HUES6 (cell line): Measurements from ENCODE around the gene BATF.
"Not testable (repeated sequence)": the region's sequence is repeated elsewhere in the genome, so short reads cannot be mapped to it uniquely, and the experiment has no call there.

Experiments used
- H3K27ac ChIP-seq: 2 replicates; pipeline ENCODE4 v1.7.0; 2013; ENCODE audit warnings: low read depth, mild to moderate bottlenecking, low read length, inconsistent platforms
- H3K27me3 ChIP-seq: 2 replicates; pipeline ENCODE4 v1.6.1; 2013; ENCODE audit warnings: low read length; ENCODE audit not compliant: control insufficient read depth, insufficient read depth
- H3K36me3 ChIP-seq: 2 replicates; pipeline ENCODE4 v1.6.1; 2013; ENCODE audit warnings: low read length; ENCODE audit not compliant: control insufficient read depth, insufficient read depth
- H3K4me1 ChIP-seq: 2 replicates; pipeline ENCODE4 v1.6.1; 2013; ENCODE audit warnings: low read length; ENCODE audit not compliant: control insufficient read depth, insufficient read depth
- H3K4me3 ChIP-seq: 2 replicates; pipeline ENCODE4 v1.5.1; 2013; ENCODE audit warnings: low read depth, low read length
- H3K9ac ChIP-seq: one replicate; pipeline ENCODE4 v1.6.1; 2013; ENCODE audit warnings: mild to moderate bottlenecking, low read length
- H3K9me3 ChIP-seq: 2 replicates; pipeline ENCODE4 v1.6.1; 2013; ENCODE audit warnings: low read depth, low read length; ENCODE audit not compliant: control insufficient read depth, insufficient read depth

Gene BATF, protein sequence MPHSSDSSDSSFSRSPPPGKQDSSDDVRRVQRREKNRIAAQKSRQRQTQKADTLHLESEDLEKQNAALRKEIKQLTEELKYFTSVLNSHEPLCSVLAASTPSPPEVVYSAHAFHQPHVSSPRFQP

DNA sequence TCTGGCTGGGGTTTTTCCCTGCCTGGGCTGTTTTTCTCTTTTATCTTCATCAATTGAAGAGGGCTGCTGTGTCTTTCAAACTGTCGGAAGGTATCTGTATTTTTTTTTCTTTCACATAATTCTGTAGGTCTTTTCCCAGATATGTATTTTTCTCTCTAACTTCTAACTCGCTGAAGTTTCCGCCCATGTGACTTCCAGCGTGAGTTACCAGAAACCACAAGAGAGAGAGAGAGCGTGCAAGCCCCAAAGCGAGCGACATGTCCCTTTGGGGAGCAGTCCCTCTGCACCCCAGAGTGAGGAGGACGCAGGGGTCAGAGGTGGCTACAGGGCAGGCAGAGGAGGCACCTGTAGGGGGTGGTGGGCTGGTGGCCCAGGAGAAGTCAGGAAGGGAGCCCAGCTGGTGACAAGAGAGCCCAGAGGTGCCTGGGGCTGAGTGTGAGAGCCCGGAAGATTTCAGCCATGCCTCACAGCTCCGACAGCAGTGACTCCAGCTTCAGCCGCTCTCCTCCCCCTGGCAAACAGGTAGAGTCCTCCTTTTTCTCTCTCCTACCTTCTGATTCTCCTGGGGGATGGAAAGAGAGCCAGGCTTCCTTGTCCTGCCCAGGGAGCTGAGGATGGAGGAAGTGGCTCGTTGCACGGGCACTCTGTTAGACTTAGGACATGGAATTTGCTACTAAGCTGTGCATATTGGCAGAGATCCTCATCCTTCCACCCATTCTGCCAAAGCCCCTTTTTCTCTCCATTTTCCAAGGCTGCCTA lies at the start of gene BATF:
Gene BATF (plus strand): TSS at position 246 of the 759 bp plus-strand sequence. CDS start 214 bp downstream, at position 460.
- Histone ChIP-seq H3K4me3 (no peak within 1 kb of the TSS), H3K9ac (no peak within 1 kb of the TSS), H3K9me3 (no peaks in the 10 kb centered on the region), H3K27ac (no peak within 1 kb of the TSS), H3K27me3 (no peaks in the 10 kb centered on the region), H3K36me3 (no peaks in the 10 kb centered on the region), H3K4me1 (peaks cover 19% of the 10 kb centered on the region; the same call in 1 of the 2 replicates)

DNA sequence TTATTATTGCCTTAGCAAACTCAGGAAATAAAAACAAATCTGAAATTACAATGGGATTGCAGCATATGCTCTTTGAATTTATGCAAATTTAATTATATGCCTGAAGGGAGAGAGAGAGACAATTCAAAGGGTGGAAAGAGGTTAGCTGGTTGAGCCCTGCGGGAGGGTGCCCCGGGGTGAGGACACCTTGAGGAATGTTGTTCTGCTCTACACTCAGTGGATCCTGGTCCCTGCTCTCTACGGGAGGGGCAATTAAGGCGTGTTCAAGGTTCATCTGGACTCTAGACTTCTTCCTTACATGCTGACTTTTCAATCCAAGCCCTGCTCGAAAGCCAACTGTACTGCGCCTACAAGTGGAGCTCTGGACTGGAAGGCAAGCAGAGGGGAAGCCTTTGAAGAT lies 48.1 kb upstream of the BATF start:
- not testable (repeated sequence) for H3K4me1 ChIP-seq, H3K9ac ChIP-seq, H3K27me3 ChIP-seq, H3K27ac ChIP-seq, H3K4me3 ChIP-seq, H3K9me3 ChIP-seq
- peaks cover 34% of the 10 kb centered on the region for H3K36me3 ChIP-seq

DNA sequence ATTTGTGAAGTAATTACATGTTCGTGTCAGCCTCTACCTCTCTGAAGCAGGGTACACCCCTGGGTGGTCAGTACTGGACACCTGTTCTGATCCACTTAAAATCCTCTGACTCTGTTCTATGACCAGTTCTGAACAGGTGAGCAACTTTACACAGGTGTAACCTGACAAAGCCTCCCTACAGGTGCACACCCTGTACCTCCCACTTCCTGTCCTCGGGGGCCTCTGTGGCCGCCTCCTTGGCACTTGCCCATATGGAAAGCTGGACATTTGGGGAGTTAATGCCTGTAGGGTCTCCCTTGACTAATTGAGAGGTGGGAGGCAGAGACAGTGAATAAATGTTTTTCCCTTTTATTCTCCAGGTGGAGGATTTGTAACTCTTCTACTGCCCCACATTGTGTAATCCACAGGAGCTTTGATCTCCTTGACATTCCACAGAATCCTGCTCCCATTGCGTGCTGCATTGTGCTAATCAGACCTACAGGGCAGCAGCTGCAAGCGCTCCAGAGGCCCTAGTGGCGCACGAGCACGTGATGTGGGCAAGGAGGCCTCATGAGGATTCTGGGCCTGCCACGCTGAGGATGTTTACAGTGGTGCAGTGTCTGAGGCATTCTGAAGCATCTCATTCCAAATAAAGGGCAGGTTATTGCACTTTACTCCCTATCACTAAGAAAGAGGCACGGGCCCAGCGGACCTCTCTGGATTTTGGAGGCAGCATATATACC lies 45.8 kb upstream of the BATF start:
- H3K4me1 ChIP-seq, result peaks cover 14% of the 10 kb centered on the region

GRCh38 chr14:75477881-75478280 lies 44.4 kb upstream of the BATF start:
- no peak overlapping the region for H3K9ac ChIP-seq
- H3K9me3 ChIP-seq, result peaks cover 3% of the 10 kb centered on the region; the same call in 1 of the 2 replicates
- peaks cover 3% of the 10 kb centered on the region; the same call in 1 of the 2 replicates for H3K36me3 ChIP-seq
- peaks cover 14% of the 10 kb centered on the region for H3K4me1 ChIP-seq
- no peak overlapping the region for H3K4me3 ChIP-seq
- H3K27me3 ChIP-seq, result no peaks in the 10 kb centered on the region
- H3K27ac ChIP-seq, result no peak overlapping the region

More for the DNA sequence above, 45.8 kb upstream of the BATF start:
- H3K27ac ChIP-seq, result no peak overlapping the region
- peaks cover 13% of the 10 kb centered on the region for H3K36me3 ChIP-seq
- H3K27me3 ChIP-seq, result no peaks in the 10 kb centered on the region
- H3K9me3 ChIP-seq, result peaks cover 3% of the 10 kb centered on the region; the same call in 1 of the 2 replicates
- no peak overlapping the region for H3K4me3 ChIP-seq
- no peak overlapping the region for H3K9ac ChIP-seq

GRCh38 chr14:75479770-75480600 lies 42.3 kb upstream of the BATF start:
- Histone ChIP-seq H3K9ac (no peak overlapping the region), H3K27me3 (no peaks in the 10 kb centered on the region), H3K36me3 (no peaks in the 10 kb centered on the region), H3K4me1 (peaks cover 14% of the 10 kb centered on the region), H3K4me3 (no peak overlapping the region), H3K9me3 (peaks cover 3% of the 10 kb centered on the region; the same call in 1 of the 2 replicates), H3K27ac (no peak overlapping the region)

DNA sequence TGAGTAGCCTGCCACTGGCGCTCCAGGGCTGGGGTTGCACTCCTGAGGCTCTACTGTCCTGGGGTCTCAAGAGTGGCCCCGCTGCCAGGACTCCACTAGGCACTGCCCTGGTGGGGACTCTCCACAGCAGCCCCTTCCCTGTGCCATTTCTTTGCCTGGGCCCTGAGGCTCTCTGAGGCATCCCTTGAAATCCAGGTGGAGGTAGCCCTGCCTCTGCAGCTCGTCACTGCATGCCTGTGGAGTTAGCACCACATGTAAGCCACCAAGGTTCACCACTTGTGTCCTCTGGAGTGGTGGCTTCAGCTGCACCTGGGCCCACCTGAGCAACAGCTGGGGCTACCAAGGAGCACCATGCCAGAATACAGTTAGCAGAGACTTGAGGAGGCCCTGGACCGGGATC lies 39.9 kb upstream of the BATF start:
- peaks cover 3% of the 10 kb centered on the region; the same call in 1 of the 2 replicates for H3K9me3 ChIP-seq
- peaks cover 8% of the 10 kb centered on the region for H3K4me1 ChIP-seq
- H3K36me3 ChIP-seq, result no peaks in the 10 kb centered on the region
- no peak overlapping the region for H3K9ac ChIP-seq
- H3K27me3 ChIP-seq, result no peaks in the 10 kb centered on the region
- H3K27ac ChIP-seq, result no peak overlapping the region
- H3K4me3 ChIP-seq, result no peak overlapping the region

GRCh38 chr14:75484711-75485429 lies 37.4 kb upstream of the BATF start:
- H3K4me3 ChIP-seq, result no peak overlapping the region
- no peak overlapping the region for H3K9ac ChIP-seq
- H3K4me1 ChIP-seq, result peaks cover 5% of the 10 kb centered on the region
- H3K9me3 ChIP-seq, result peaks cover 3% of the 10 kb centered on the region; the same call in 1 of the 2 replicates
- H3K36me3 ChIP-seq, result no peaks in the 10 kb centered on the region
- H3K27me3 ChIP-seq, result no peaks in the 10 kb centered on the region
- H3K27ac ChIP-seq, result no peak overlapping the region

DNA sequence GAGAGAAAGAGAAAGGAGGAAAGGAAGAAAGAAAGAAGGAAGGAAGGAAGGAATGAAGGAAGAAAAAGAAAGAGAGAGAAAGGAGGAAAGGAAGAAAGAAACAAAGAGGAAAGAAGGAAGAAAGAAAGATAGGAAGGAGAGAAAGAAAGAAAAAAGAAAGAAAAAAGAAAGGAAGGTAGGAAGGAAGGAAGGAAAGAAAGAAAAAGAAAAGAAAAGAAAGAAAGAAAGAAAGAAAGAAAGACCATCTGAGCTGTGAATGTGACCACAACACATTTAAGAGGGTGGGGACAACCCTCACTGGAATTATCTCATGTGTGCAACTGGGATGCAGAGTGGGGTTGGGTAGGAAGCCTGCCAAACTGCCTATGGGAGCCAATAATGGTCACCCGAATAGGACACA lies 36.0 kb upstream of the BATF start:
- Histone ChIP-seq H3K27ac (no peak overlapping the region), H3K4me1 (no peaks in the 10 kb centered on the region), H3K36me3 (no peaks in the 10 kb centered on the region), H3K4me3 (no peak overlapping the region), H3K27me3 (no peaks in the 10 kb centered on the region), H3K9me3 (no peaks in the 10 kb centered on the region), H3K9ac (no peak overlapping the region)

GRCh38 chr14:75487155-75487671 lies 35.1 kb upstream of the BATF start:
- H3K9ac ChIP-seq, result no peak overlapping the region
- no peaks in the 10 kb centered on the region for H3K27me3 ChIP-seq
- H3K4me3 ChIP-seq, result no peak overlapping the region
- no peaks in the 10 kb centered on the region for H3K4me1 ChIP-seq
- no peaks in the 10 kb centered on the region for H3K36me3 ChIP-seq
- H3K9me3 ChIP-seq, result no peaks in the 10 kb centered on the region
- H3K27ac ChIP-seq, result no peak overlapping the region

- Histone ChIP-seq H3K4me3 (no peak overlapping the region), H3K9me3 (no peaks in the 10 kb centered on the region), H3K36me3 (no peaks in the 10 kb centered on the region), H3K9ac (no peak overlapping the region), H3K4me1 (no peaks in the 10 kb centered on the region), H3K27me3 (no peaks in the 10 kb centered on the region), H3K27ac (no peak overlapping the region)
These were observed 32.8 kb upstream of the BATF start for GRCh38 chr14:75489480-75489837.
